Vagina (tissue), 2 donors: ENCODE data around the gene DNAH14. TPM values are rescaled to one million over a fixed set of nuclear protein-coding genes. Genes with fewer than 3 reads are reported as not detected.

ENCODE experiments used
- DNase-seq, 2 donors: peaks; one replicate each; pipeline ENCODE4 v3.0.0-alpha.2; 2017; ENCODE audit errors: extremely low spot score in 2 of 2
- H3K27ac ChIP-seq: fragments of 200-600 bp; sonication (generic); one replicate; pipeline ENCODE4 v1.5.1; 2019
- H3K27me3 ChIP-seq: fragments of 200-600 bp; sonication (generic); one replicate; pipeline ENCODE4 v1.5.1; 2019
- H3K36me3 ChIP-seq, 2 donors: fragments of 200-600 bp; sonication (generic); one replicate each; pipeline ENCODE4 v1.5.1; 2017 to 2019
- H3K4me1 ChIP-seq: fragments of 200-600 bp; sonication (generic); one replicate; pipeline ENCODE4 v1.5.1; 2019
- H3K4me3 ChIP-seq, 2 donors: fragments of 200-600 bp; sonication (generic); 1 replicate in 1 of 2; 2 replicates in 1 of 2; pipeline ENCODE4 v1.5.1; 2016 to 2019
- H3K9me3 ChIP-seq: fragments of 200-600 bp; sonication (generic); one replicate; pipeline ENCODE4 v1.5.1; 2019
- CTCF ChIP-seq, 3 experiments: fragments of 450-650 bp in 2 of 3; fragments of 200-600 bp in 1 of 3; sonication (generic) in 1 of 3; IDR thresholded peaks; one replicate each; pipeline ENCODE4 v1.5.1; 2017 to 2019; ENCODE audit warnings: antibody characterized with exemption in 3 of 3, mild to moderate bottlenecking in 2 of 3, moderate library complexity in 2 of 3
- POLR2A ChIP-seq, 2 donors: fragments of 450-650 bp; IDR thresholded peaks; one replicate each; pipeline ENCODE4 v1.6.1; 2017; ENCODE audit warnings: antibody characterized with exemption in 2 of 2, mild to moderate bottlenecking in 2 of 2, moderate library complexity in 2 of 2
- POLR2AphosphoS5 ChIP-seq, 2 donors: sonication (generic); formaldehyde crosslinking; IDR thresholded peaks; one replicate each; pipeline ENCODE4 v1.9.0; 2017; ENCODE audit warnings: antibody characterized with exemption in 2 of 2, mild to moderate bottlenecking in 2 of 2, low read depth in 1 of 2; ENCODE audit not compliant: insufficient read depth in 1 of 2
- intact Hi-C: fragments of 100-400 bp; cut with DNase I; formaldehyde crosslinking; loops from one replicate; pipeline ENCODE4 v1.15.1; 2023
- total RNA-seq: library from RNA; depleted of rRNA; stranded (reverse); fragments of >200 nt; gene quantifications from one replicate; pipeline ENCODE4 v1.2.3, GENCODE V29; 2016

DNAH14 gene
- total RNA-seq, 1 donor from 2014 or later, result 5.6 TPM

- Histone ChIP-seq H3K27me3 (no peaks in the 10 kb centered on the region), H3K36me3 (no peaks in the 10 kb centered on the region), H3K4me1 (no peaks in the 10 kb centered on the region), H3K9me3 (no peaks in the 10 kb centered on the region), H3K4me3 (no peak overlapping the region), H3K27ac (no peak overlapping the region)
- TF ChIP-seq POLR2AphosphoS5 (IDR thresholded peaks at IDR 0.05; ENCODE audit: insufficient read depth in 1 of 2, low read depth in 1 of 2) (no peak), POLR2A (IDR thresholded peaks at IDR 0.05) (no peak), CTCF (IDR thresholded peaks at IDR 0.05) (no peak)
- DNase-seq, result no peak
- intact Hi-C loops, result no loop called here
Observed at GRCh38 chr1:224898937-224899336, 30.5 kb upstream of the DNAH14 start.

GRCh38 chr1:224900062-224900630, 29.3 kb upstream of the DNAH14 start:
- no peak overlapping the region for H3K4me3 ChIP-seq
- no peak for TF ChIP-seq CTCF (IDR thresholded peaks at IDR 0.05)
- no peak for TF ChIP-seq POLR2A (IDR thresholded peaks at IDR 0.05)
- no peak for TF ChIP-seq POLR2AphosphoS5 (IDR thresholded peaks at IDR 0.05; ENCODE audit: insufficient read depth in 1 of 2, low read depth in 1 of 2)
- H3K4me1 ChIP-seq, result no peaks in the 10 kb centered on the region
- no peaks in the 10 kb centered on the region for H3K36me3 ChIP-seq
- no peaks in the 10 kb centered on the region for H3K9me3 ChIP-seq
- intact Hi-C loops, result no loop called here
- H3K27me3 ChIP-seq, result no peaks in the 10 kb centered on the region
- H3K27ac ChIP-seq, result no peak overlapping the region
- no peak for DNase-seq

GRCh38 chr1:224901087-224901810, 28.2 kb upstream of the DNAH14 start:
- no peaks in the 10 kb centered on the region for H3K4me1 ChIP-seq
- no peak overlapping the region for H3K4me3 ChIP-seq
- intact Hi-C loops, result no loop called here
- no peaks in the 10 kb centered on the region for H3K36me3 ChIP-seq
- no peaks in the 10 kb centered on the region for H3K9me3 ChIP-seq
- no peak for DNase-seq
- H3K27ac ChIP-seq, result no peak overlapping the region
- no peaks in the 10 kb centered on the region for H3K27me3 ChIP-seq
- no peak for TF ChIP-seq CTCF (IDR thresholded peaks at IDR 0.05)
- TF ChIP-seq POLR2AphosphoS5 (IDR thresholded peaks at IDR 0.05; ENCODE audit: insufficient read depth in 1 of 2, low read depth in 1 of 2), result no peak
- TF ChIP-seq POLR2A (IDR thresholded peaks at IDR 0.05), result no peak

- H3K27ac ChIP-seq, result no peak overlapping the region
- no peaks in the 10 kb centered on the region for H3K36me3 ChIP-seq
- no peaks in the 10 kb centered on the region for H3K27me3 ChIP-seq
- intact Hi-C loops, result no loop called here
- TF ChIP-seq CTCF (IDR thresholded peaks at IDR 0.05) (no peak), POLR2AphosphoS5 (IDR thresholded peaks at IDR 0.05; ENCODE audit: insufficient read depth in 1 of 2, low read depth in 1 of 2) (no peak), POLR2A (IDR thresholded peaks at IDR 0.05) (no peak)
- no peak overlapping the region for H3K4me3 ChIP-seq
- no peaks in the 10 kb centered on the region for H3K9me3 ChIP-seq
- H3K4me1 ChIP-seq, result no peaks in the 10 kb centered on the region
- no peak for DNase-seq
Observed at GRCh38 chr1:224903955-224904354, 25.5 kb upstream of the DNAH14 start.

GRCh38 chr1:224906340-224906739, 23.1 kb upstream of the DNAH14 start:
- Histone ChIP-seq H3K4me3 (no peak overlapping the region), H3K4me1 (no peaks in the 10 kb centered on the region), H3K27me3 (no peaks in the 10 kb centered on the region), H3K9me3 (no peaks in the 10 kb centered on the region), H3K36me3 (no peaks in the 10 kb centered on the region), H3K27ac (no peak overlapping the region)
- intact Hi-C loops, result no loop called here
- DNase-seq, result no peak
- TF ChIP-seq POLR2AphosphoS5 (IDR thresholded peaks at IDR 0.05; ENCODE audit: insufficient read depth in 1 of 2, low read depth in 1 of 2), result no peak
- no peak for TF ChIP-seq CTCF (IDR thresholded peaks at IDR 0.05)
- no peak for TF ChIP-seq POLR2A (IDR thresholded peaks at IDR 0.05)
